NCI-H2196 (cell line): ENCODE data around the gene ADAM11.
A peak's percentile ranks its signal among the peaks of the same experiment; 100 is the strongest.

Experiments used
- DNase-seq: peaks from one replicate; lab custom pipeline; 2025; ENCODE audit not compliant: unreplicated experiment; lab: John Stamatoyannopoulos, UW

Gene ADAM11

GRCh38 chr17:44829523-44830358 lies 71.0 kb downstream of the ADAM11 start, which contains the start of gene GJC1:
Gene GJC1 (minus strand): TSS chr17:44830287. CDS start chr17:44805817, 24,470 bp downstream.
- DNase-seq, result peak; percentile 39

GRCh38 chr17:44830359-44831288 lies 71.8 kb downstream of the ADAM11 start:
- DNase-seq, result peak; percentile 28

GRCh38 chr17:44831371-44831770 lies 72.6 kb downstream of the ADAM11 start:
- DNase-seq, result no peak
